Measurements from ENCODE around the gene PTBP3.

DNA sequence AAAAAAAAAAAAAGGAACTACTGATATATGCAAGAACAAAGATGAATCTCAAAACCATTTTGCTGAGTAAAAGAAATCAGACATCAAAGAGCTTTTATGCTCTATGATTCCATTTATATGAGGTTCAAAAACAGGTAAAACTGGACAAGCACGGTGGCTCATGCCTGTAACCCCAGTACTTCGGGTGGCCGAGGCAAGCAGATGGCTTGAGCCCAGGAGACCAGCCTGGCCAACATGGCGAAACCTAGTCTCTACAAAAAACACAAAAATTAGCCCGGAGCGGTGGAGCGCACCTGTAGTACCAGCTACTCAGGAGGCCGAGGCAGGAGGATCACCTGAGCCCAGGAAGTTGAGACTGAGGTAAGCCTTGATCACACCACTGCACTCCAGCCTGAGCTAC, 7.8 kb downstream of the PTBP3 start:
- TF ChIP-seq CTCF (IDR thresholded peaks at IDR 0.05) (no peak), POLR2A (IDR thresholded peaks at IDR 0.05) (no peak)
